Fibroblast of villous mesenchyme (primary cell): Measurements from ENCODE around the gene CWC27. TPM values are rescaled to one million over a fixed set of nuclear protein-coding genes. Genes with fewer than 3 reads are reported as not detected.

Experiments used
- DNase-seq: peaks from one replicate; pipeline ENCODE4 v3.0.0-alpha.2; 2010; ENCODE audit warnings: low read depth
- H3K4me3 ChIP-seq: 2 replicates; pipeline ENCODE4 v1.5.1; 2011; ENCODE audit warnings: low read depth, mild to moderate bottlenecking, low read length
- CTCF ChIP-seq: IDR thresholded peaks from 2 replicates; pipeline ENCODE4 v1.5.1; 2012; ENCODE audit warnings: low read depth, mild to moderate bottlenecking, low read length; ENCODE audit not compliant: insufficient read depth
- total RNA-seq: library from RNA; depleted of rRNA; stranded (reverse); fragments of >200 nt; gene quantifications from 2 replicates; pipeline ENCODE4 v1.2.3, GENCODE V29; 2012

Gene CWC27
- total RNA-seq, 1 donor, result 16.0 TPM

GRCh38 chr5:64954518-64954917 is 185.8 kb downstream of the CWC27 start:
- no peak overlapping the region for H3K4me3 ChIP-seq
- TF ChIP-seq CTCF, result no peak
- DNase-seq, result no peak

GRCh38 chr5:64958757-64959391 is 190.1 kb downstream of the CWC27 start:
- H3K4me3 ChIP-seq, result no peak overlapping the region
- DNase-seq, result peak; percentile 60
- peak; percentile 61 for TF ChIP-seq CTCF

- TF ChIP-seq CTCF, result no peak
These were observed 194.5 kb downstream of the CWC27 start for GRCh38 chr5:64963278-64963677.

GRCh38 chr5:64968591-64969110 is 199.9 kb downstream of the CWC27 start:
- no peak for DNase-seq
- TF ChIP-seq CTCF, result no peak
- no peak overlapping the region for H3K4me3 ChIP-seq

More at GRCh38 chr5:64963278-64963677, 194.5 kb downstream of the CWC27 start:
- no peak overlapping the region for H3K4me3 ChIP-seq
- DNase-seq, result no peak

GRCh38 chr5:64969578-64969977 is 200.8 kb downstream of the CWC27 start:
- TF ChIP-seq CTCF, result no peak
- no peak overlapping the region for H3K4me3 ChIP-seq
- peak; percentile 20 for DNase-seq

- peak; percentile 23 for DNase-seq
These were observed 202.8 kb downstream of the CWC27 start for GRCh38 chr5:64971513-64971912.

More at GRCh38 chr5:64971513-64971912, 202.8 kb downstream of the CWC27 start:
- TF ChIP-seq CTCF, result no peak
- no peak overlapping the region for H3K4me3 ChIP-seq
